GDM1 (cell line): Measurements from ENCODE around the gene FNTB.
"Not testable (repeated sequence)": the region's sequence is repeated elsewhere in the genome, so short reads cannot be mapped to it uniquely, and the experiment has no call there.

Source experiments
- DNase-seq: peaks from one replicate; lab custom pipeline; 2025; lab: John Stamatoyannopoulos, UW

FNTB gene

DNA sequence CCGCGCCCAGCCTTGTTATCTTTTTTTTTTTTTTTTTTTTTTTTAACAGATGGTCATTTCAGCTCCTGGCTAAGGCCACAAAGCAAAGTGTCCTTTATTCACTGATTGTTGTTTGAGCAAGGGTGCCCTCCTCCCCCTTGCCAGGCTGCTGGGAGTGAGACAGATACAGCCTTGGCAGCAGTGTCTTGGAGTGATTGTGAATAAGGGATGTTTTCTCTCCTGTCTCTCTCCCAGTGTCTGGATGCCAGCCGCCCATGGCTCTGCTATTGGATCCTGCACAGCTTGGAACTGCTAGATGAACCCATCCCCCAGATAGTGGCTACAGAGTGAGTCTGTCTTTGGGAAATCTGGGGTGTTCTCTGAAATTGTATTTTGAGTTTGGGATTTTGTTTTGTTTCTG is 28.7 kb downstream of the FNTB start:
- no peak for DNase-seq

DNA sequence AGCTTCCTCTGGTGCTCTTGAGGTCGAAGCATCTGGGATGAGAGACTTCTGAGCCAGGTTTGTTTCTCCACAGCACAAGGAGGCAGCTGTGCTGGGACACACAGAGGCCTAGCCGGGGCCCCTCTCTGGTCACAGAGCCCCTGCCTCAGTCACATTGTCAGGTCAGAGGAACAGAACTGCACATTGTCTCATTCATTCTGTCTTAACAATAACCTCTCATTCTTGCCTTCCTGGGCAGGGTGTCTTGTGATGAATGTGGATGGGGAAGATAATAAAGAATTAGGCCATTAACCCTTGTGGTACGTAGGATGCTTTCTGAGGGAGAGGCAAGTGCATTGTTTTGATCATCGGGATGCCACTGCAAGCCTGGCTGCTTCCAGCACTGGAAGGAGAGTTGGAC is 29.8 kb downstream of the FNTB start:
- no peak for DNase-seq

DNA sequence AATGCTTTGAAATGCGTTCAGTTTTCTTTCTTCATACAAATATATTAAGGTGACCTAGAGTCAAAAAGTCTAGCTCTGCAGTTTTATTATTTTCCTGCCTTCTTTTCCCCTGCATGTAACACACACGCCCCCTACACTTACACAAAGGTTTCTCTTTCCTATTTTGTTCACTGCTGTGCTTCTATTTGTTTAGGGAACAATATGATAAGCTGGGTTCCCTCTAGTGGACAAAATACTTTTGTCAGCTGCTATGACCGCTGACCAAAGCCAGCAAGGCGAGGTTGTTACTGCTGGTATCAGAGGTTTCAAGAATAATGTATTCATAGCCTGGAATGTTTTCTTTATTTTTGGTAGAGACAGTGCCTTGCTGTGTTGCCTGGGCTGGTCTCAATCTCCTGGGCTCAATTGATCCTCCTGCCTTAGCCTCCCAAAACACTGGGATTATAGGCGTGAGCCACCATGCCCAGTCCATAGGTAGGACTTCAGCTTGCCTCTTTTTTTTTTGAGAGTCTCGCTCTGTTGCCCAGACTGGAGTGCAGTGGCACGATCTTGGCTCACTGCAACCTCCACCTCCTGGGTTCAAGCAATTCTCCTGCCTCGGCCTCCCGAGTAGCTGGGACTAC is 33.4 kb downstream of the FNTB start:
- DNase-seq, result peak; percentile 14

DNA sequence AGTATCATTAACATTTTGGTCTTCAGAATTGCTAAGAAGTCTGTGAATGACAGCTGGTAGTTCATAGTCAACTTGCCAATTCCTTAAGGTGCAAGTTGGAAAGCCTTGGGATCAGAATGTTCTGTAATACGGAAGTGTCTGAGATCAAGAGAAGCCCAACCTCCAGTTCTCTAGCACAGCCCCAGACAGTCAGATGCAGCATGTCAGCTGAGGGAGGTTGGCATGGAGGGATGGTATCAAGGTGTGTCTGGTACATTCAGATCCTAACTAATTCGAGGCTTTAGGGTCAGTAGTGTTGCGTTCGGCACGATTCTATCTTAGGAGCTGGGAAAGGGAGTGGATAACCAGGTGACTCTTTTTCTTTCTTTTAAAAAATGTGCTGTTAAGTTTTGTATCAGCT is 38.3 kb downstream of the FNTB start:
- no peak for DNase-seq

DNA sequence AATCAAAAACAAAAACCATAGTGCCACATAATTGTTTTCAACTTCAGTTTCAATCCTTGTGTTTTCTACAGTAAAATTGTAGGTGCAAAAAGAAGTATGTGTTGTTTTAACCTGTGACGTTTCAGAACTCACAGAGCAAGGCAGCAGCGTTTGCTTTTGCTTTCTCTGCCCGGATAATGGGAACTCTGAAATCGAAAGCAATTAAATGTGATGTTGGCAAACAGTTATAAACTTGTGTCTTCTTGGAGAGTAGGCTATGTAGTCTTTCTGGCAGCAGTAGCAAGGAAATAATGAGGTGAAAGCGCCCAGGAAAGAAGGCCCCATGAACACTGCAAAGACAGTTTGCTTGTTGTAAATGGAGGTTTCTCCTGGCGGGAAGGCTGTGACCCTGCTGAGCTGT is 39.1 kb downstream of the FNTB start:
- DNase-seq, result no peak

DNA sequence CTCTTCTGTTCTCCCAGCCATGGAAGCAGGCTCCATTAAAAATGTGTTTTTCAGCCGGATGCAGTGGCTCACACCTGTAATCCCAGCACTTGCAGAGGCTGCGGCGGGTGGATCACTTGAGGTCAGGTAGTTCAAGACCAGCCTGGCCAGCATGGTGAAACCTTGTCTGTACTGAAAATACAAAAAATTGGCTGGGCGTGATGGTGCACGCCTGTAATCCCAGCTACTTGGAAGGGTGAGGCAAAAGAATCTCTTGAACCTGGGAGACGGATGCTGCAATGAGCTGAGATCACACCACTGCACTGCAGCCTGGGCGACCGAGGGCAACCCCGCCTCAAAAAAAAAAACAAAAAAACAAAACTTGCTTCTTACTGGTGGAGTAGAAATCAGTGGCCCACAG is 39.8 kb downstream of the FNTB start:
- no peak for DNase-seq

DNA sequence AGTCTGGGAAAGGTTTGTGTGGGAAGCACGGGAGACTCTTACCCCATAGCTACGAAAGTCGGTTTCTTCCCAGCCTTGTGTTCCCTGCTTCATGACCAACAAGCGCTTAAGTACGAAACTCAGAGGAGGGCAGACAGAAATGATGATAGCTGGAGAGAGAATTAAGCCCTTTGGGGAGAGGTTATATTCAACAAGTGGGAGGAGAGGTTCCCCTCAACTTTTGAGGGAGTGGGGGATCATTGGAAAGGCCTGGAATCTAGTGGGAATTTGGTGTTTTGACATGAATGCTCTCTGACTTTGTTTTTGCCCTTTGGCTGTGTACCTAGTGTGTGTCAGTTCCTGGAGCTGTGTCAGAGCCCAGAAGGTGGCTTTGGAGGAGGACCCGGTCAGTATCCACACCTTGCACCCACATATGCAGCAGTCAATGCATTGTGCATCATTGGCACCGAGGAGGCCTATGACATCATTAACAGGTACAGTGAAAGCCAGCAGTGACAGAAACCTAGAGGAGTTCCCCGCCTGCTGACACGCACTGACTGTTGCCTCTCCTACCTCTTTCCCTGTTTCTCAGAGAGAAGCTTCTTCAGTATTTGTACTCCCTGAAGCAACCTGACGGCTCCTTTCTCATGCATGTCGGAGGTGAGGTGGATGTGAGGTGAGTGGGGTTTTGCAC is 40.6 kb downstream of the FNTB start:
- DNase-seq, result no peak

DNA sequence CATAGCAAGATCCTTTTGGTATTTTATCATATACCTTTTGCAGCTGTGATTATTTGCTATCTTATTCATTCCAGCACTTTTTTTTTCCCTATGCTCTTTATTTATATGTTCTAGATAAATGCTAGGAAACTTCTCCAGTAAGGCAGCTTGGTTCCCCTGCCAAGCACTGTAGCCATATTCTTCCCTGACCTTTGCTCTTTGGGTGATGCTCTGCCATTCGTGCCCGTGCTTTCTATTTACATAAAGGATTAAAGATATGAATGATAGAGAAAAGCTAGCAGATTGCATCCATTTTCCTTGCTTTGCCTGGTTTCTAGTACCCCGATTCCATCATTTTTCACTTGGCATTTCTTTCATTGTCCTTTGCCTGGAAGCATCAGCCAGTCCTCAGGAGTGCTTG is 42.2 kb downstream of the FNTB start:
- no peak for DNase-seq

DNA sequence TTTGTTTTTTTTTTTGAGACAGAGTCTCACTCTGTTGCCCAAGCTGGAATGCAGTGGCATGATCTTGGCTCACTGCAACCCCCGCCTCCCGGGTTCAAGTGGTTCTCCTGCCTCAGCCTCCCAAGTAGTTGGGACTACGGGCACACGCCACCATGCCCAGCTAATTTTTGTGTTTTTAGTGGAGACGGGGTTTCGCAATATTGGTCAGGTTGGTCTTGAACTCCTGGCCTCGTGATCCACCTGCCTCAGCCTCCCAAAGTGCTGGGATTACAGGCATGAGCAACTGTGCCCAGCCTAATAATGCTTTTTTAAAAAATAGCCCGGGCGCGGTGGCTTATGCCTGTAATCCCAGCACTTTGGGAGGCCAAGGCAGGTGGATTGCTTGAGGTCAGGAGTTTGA is 44.6 kb downstream of the FNTB start:
- not testable (repeated sequence) for DNase-seq

DNA sequence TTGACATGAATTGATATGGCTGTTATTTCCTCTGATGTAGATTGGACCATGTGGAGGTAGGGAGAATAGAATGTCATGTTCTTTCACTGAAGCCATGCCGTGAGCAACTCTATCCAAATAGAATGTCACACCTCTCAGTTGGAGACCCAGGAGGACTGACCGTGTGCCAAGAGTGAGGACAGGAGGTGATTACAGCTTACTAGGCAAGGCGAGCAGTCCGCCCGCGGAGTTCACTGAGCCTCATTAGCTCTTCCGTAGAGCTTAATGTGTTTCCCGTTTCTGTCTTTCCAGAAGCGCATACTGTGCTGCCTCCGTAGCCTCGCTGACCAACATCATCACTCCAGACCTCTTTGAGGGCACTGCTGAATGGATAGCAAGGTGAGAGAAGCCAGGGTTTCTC is 45.6 kb downstream of the FNTB start:
- no peak for DNase-seq

DNA sequence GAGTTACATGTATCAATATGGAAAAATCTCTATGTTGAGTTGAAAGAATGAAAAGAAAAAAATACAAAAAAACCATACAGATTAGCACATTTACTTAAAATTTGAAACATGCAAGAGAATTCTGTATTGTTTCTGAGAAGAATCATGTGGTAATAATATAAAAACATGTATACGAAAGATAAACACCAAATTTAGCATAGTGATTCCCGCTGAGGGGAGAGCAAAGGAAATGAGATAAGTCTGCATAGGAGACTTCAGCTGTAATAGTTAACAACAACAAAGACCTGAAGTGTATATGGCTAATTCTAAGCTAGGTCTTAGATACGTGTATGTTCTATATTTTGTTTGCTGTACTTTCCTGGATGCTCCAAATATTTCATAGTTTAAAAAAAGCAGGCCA is 46.5 kb downstream of the FNTB start:
- no peak for DNase-seq

DNA sequence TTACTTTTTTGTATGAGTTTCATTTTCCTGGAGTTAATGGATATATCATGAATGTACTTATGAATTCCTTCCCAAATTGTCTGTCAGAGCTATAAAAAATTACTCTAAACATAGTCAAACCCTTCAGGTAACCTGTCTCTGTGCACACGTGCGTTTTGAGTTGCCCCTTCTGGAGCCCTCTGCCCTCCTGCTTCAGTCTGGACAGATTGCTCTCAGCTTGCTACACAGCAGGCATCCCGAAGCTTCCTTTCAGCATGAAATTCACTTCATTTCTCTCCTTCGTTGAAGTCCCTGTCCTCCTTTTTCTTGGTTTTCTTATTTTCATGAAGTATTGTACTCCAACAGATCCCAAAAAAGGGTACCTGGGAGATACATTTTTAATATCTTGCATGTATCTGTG is 47.3 kb downstream of the FNTB start:
- DNase-seq, result no peak

DNA sequence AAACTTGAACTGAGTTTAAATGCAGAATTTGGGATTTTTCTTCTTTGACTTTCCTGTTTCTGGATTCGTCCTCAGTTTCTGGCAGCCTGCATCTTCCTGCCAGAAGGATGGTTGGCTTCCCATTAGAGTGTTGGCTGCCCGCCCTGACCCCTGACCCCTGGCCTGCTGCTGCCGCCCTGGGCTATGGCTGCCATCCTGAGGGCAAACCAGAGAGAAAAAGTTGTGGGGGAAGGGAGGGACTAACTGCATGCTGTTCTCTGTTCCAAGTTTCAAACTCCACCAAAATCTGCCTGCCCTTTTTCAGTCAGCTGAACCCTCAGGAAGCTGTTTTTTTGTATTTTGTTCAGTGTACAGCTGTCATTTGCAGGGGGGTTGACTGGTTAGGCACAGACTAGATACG is 48.4 kb downstream of the FNTB start:
- DNase-seq, result no peak

DNA sequence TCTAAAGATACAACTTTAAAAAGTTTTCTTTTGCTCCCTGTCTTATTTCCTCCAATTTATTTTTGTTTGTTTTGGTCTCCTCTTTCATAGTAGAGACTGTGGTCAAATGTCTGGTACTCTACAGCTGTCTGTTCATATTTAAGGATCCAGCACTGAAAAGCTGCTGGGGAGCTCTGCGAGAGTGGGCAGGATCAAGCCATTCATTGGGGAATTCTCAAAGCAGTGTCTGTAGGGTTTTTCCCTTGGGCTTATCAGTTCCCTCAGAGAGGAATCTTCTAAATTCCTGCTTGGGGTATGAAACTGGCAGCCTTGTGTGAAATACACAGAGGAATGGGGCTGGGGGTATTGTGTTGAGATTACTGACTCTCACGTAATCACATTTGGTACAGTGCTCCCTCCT is 52.3 kb downstream of the FNTB start:
- DNase-seq, result no peak

DNA sequence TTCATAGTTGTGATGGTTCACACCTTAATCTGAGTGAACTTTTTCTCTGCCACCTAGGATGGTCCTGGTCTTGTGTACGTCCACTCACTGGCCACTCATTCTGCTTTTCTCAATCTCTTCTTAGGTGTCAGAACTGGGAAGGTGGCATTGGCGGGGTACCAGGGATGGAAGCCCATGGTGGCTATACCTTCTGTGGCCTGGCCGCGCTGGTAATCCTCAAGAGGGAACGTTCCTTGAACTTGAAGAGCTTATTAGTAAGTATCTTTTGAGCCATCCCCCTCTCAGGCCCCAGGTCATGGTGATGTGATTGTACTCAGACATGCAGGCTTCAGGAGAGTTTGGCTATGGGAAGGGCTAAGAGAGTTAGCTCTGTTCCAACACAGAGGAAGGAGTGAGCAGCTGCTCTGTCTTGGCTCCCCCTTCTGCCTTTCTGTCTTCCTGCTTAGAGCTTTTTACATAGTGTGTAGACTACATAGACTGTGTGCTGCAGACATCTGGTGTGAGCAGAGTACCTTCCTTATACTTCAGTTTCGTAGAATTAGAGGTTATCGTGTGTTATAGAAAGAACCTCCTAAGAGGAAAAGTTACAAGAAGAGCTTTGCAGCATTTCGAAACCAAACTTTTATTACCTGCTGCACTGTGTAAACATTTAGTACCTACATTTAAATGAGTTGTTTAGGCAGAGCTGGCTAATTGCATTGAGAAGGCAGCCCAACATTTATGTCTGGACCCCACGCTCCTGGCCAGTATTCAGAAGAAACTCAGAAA is 54.2 kb downstream of the FNTB start:
- DNase-seq, result no peak

DNA sequence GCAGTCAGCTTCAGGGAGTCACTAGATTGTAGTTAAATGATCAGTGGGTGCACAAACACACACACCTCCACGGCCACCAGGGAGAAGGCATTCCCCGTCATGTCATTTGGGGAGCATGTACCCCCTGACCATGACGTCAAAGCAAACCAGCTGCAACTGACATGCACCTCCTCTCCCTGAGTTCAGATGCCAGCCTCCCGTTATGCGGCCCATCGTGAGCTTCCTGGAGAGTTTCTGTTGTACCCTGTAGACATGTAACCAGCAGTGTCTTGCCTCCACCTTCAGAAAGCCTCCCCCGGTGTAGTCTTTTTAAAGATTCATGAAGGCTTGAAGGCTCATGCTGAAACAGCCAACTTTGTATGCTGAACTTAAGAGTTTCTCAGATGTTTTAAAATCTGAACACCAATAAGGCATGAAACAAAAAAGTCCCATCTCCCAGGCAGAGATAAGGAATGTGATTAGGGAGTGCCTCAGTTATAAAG is 54.8 kb downstream of the FNTB start:
- no peak for DNase-seq

DNA sequence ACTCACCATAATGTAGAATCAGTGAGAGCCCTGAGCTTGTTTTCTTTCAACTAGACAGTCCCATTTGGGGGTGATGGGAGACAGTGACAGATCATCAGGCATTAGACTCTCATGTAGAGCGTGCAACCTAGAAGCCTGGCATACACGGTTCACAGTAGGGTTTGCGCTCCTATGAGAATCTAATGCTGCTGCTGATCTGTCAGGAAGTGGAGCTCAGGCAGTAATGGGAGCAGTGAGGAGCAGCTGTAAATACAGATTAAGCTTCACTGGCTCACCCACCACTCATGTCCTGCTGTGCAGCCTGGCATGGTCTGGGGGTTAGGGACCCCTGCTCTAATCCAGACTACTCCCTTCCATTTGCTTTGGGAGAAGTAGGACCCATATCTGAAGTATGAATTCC is 55.6 kb downstream of the FNTB start:
- DNase-seq, result peak; percentile 65

DNA sequence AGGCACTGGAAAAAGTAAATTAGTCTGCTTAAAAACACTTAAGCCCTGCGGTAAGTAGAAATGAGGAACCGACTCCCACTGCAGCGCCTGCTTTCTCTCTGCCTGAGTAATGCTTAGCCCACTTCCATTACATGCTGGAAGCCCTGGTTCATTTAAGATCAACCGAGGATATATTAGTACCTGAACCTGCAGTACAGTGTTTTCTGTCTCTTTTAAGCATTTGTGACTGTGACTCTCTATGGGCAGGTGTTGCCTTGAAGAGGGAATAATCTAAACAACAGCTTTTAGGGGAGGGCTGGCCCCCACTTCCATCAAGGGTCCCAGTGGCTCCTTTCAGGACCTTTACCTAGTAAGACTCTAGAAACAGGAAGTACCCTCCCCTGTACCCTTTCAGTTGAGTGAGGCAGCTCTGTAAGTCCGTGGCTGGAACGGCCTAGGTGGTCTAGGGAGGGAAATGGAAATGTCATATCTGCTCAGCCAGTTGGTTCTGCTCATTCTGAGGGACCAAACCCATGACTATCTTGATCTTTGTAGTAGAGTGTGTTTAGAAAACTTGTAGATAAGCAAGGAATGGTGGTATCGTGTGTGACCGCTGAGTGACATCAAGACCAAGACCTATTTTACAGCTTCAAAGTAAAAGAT is 56.2 kb downstream of the FNTB start:
- peak; percentile 79 for DNase-seq

DNA sequence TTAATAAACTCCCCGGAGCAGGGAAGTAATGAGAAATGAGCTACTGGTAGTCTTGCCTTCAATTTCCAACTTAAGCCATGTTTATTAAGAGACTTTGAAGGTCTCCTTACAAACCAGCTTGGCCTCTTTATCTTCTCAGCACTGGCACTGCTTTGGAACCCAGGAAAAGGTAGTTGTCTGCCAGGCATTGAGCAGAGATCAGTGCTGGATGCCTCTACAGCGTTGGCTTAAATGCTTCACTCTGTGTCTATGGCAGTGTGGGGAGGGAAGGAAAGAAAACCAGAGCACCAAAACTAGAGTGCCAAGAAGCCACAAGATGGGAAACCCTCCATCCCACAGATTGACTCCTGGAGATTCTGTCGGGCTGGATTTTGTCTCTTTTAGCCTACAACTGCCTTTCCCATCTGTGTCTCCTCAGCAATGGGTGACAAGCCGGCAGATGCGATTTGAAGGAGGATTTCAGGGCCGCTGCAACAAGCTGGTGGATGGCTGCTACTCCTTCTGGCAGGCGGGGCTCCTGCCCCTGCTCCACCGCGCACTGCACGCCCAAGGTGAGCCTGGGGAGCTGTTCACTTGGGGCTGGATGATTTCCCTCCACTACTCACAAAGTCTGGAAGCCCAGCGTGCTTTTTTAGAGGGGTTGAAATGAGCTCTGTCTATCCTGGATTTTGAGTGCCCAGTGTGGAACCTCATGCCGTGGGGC is 57.3 kb downstream of the FNTB start:
- no peak for DNase-seq

DNA sequence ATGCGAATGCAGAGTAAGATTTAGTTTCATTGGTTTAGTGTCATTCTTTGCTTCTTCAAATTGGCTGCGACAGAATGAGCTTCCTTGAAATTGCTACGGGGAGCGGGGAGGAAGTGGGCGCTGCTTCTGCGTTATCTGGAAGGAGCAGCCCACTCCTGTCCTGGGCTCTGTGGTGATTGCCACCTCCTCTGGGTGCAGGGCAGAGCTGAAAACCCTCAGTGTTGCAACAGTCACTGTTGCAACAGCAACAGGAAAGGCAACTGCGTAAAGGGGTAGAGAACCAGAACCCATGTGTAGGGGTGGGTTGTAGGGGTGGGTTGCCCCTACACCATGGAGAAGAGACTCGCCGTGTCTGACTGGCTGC is 57.9 kb downstream of the FNTB start:
- peak; percentile 95 for DNase-seq

DNA sequence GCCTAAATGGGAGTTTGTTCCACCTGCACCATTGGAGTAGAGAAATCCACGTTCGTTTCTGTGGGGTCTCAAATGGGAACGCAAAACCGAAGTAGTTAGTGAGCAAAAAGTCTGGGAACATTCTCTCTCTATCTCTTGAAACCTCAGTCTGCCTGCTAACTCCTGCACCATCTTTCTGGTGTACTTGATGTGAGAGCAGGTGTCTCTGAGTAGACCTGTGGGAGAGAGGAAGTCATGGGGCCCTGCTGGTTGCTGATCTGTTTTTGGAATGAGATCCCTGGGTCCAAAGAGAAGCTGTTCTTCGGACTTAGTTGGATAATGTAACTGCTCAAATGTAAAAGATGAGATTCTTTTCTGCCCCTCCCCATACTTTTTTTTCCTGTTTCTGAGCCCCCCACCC is 58.3 kb downstream of the FNTB start:
- no peak for DNase-seq

DNA sequence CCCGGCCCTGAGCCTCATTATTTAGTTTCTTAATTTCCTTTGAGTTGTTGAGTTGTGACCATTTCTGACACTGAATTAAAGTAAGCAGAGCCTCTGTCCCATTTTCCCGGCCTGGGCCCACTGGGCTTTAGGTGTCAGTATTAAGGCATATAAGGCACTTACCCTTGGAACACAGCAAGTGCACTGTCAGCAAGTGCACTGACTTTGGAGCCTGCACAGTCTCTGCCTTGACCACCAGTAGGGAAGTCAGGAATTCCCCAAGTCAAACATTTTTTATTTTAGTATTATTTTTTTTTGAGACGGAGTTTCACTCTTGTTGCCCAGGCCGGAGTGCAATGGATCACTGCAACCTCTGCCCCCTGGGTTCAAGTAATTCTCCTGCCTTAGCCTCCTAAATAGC is 59.0 kb downstream of the FNTB start:
- DNase-seq, result no peak
